Fibroblast of pulmonary artery (primary cell): ENCODE data around the gene IFIH1.

Experiments
- DNase-seq: peaks from one replicate; pipeline ENCODE4 v3.0.0-alpha.2; 2010; ENCODE audit warnings: low read depth
- H3K4me3 ChIP-seq: replicated peaks from 2 replicates; pipeline ENCODE4 v1.5.1; 2011; ENCODE audit warnings: low read depth, mild to moderate bottlenecking, control low read depth, low read length, moderate library complexity
- CTCF ChIP-seq: IDR thresholded peaks from 2 replicates; pipeline ENCODE4 v1.5.1; 2011; ENCODE audit warnings: mild to moderate bottlenecking, control low read depth, low read length, inconsistent platforms; ENCODE audit errors: missing control alignments

The IFIH1 gene

GRCh38 chr2:162243294-162243693, 75.2 kb downstream of the IFIH1 start, which contains the start of gene FAP:
Gene FAP (minus strand): TSS chr2:162243445. CDS start chr2:162243327, 118 bp downstream.
- TF ChIP-seq CTCF: no peak
- DNase-seq: peak; percentile 90
- H3K4me3 ChIP-seq: peak within 1 kb of the TSS; percentile 67

- peak; percentile 91 for DNase-seq
- H3K4me3 ChIP-seq: peak overlapping the region; percentile 67
- no peak for TF ChIP-seq CTCF
These were observed 75.8 kb downstream of the IFIH1 start for GRCh38 chr2:162242586-162243280.

- TF ChIP-seq CTCF: no peak
- peak; percentile 25 for DNase-seq
- peak overlapping the region; percentile 67 for H3K4me3 ChIP-seq
These were observed 76.9 kb downstream of the IFIH1 start for GRCh38 chr2:162241571-162241970.

- H3K4me3 ChIP-seq: no peak overlapping the region
- no peak for TF ChIP-seq CTCF
- no peak for DNase-seq
These were observed 83.6 kb downstream of the IFIH1 start for GRCh38 chr2:162234620-162235462.

GRCh38 chr2:162233197-162233596, 85.3 kb downstream of the IFIH1 start:
- peak; percentile 81 for DNase-seq
- no peak overlapping the region for H3K4me3 ChIP-seq
- TF ChIP-seq CTCF: no peak

GRCh38 chr2:162232671-162233070, 85.8 kb downstream of the IFIH1 start:
- no peak overlapping the region for H3K4me3 ChIP-seq
- no peak for DNase-seq
- TF ChIP-seq CTCF: no peak
